NCI-H69 (cell line): ENCODE data around the gene DOCK8.
"Not testable (repeated sequence)": the region's sequence is repeated elsewhere in the genome, so short reads cannot be mapped to it uniquely, and the experiment has no call there.

Experiments
- DNase-seq: peaks from one replicate; lab custom pipeline; 2025; lab: John Stamatoyannopoulos, UW

The DOCK8 gene

DNA sequence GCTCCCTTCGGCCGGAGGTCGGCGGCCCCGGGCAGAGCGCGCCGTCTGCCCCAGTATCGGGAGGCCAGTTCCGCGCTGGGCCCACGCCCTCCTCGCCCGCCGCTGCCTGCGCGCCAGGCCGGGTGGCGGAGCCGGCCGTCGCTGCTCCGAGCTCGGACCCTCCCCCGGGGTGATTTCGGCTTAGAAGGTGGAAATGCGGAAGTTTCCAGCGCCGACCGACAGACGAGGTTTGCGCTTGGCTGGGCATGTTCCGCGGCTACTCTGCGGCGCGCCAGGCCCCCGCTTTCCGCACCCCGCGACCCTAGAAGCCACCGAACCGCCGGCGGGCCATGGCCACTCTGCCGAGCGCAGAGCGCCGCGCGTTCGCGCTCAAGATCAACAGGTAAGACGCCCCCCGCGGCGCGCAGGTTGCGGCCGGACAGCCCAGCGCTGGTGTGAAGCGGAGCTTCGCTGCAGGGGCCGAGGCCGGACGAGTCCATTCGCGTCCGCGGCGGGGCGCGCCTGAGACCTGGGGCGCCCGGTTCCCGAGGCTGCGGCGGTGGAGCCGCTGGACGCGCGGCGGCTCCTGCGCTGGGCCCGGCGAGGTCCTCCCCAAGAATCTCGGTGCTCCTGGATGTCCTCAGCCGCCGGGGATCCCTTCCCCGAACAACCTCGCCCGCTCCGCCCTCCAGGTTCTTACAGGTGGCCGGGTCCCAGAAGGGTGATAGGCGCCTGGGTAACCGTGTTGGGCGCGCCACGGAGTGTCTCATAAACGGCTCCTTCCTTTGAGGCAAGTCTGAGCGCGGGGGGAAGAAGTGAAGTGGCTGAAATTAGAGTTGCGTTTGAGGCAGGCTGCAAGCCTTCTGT, at the start of gene DOCK8:
Gene DOCK8 (plus strand): TSS at position 218 of the 846 bp plus-strand sequence. CDS start 112 bp downstream, at position 330.
- DNase-seq = peak; percentile 79

GRCh38 chr9:169757-170156, 44.9 kb upstream of the DOCK8 start:
- DNase-seq = not testable (repeated sequence)

DNA sequence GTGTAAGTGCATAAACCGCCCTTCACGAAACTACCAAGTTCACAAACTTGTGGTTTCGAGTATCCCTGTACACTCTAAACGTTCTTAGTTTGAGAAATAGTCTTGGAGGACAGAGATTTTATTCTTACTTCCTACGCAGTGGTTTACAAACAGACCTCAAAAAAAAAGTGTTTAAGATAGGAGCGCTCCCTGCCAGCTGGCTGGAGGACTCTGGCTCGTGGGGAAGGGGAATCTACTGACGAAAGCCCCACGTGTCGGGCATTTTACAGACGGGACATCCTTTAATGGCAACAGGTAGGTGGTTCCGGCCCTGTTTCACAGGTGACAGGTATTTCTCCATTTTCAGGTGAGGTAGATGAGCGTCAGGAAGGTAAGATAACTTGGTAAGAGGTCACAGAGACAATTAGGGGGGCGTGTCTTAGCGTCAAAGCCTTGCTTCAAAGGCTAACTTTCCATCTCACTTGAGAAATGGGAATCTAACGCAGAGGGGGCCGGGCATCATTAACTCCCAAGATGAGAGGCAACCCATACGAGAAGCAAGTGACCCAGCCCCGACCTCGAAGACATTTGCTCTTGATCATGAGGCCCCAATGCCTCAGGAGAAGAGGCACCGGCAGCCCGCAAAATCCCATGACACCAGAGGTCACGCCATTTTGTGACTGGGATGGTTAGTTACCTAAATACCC, 36.4 kb upstream of the DOCK8 start:
- DNase-seq = not testable (repeated sequence)

DNA sequence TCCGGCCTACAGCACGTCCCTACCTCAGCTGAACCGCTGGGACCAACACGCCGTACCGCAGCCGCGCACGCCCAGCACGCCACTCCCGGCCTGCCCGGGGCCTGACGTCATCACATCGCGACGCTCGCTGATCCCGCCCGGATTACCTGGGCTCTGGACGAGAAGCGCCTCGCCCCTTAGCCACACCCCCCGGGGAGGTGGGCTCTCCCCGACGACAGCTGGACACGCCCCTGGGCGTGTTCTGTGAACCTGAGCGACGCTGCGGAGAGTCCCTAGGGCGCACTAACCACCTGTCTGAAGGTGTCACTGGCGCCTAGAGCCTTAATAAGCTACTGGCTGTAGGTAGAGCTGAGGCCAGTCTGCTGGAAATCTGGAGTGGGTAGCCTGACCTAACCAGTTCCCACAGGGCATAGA, 35.7 kb upstream of the DOCK8 start, which contains the start of gene ZNG1A:
Gene ZNG1A (minus strand): TSS at position 87 of the 414 bp plus-strand sequence. CDS start 87 bp downstream, outside the sequence.
- peak; percentile 31 for DNase-seq

- not testable (repeated sequence) for DNase-seq
Measured at GRCh38 chr9:199601-200000, 15.1 kb upstream of the DOCK8 start.

- DNase-seq = no peak
Measured at GRCh38 chr9:206481-206880, 8.2 kb upstream of the DOCK8 start.

- DNase-seq = no peak
Measured at GRCh38 chr9:209143-209758, 5.4 kb upstream of the DOCK8 start.

DNA sequence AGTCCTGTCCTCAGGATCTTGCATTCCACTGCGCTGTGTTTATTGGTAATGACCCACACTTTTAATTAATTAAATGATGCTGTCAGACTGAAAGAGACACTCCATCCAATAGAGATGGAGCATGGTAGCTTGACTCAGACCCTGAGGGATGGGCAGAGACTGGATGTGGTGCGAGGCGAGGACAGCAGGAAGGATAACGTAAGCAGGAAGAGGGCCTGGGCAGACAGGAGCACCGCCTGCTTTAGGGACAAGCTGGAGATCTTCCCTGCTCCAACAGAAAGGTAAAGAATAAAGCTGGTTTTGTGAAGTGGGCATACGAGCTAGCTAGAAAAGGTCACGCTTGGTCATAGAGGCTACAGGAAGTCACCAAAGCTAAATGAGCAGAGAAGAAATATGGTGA, 3.6 kb upstream of the DOCK8 start:
- DNase-seq = no peak

GRCh38 chr9:211557-211956, 3.1 kb upstream of the DOCK8 start:
- DNase-seq = no peak

DNA sequence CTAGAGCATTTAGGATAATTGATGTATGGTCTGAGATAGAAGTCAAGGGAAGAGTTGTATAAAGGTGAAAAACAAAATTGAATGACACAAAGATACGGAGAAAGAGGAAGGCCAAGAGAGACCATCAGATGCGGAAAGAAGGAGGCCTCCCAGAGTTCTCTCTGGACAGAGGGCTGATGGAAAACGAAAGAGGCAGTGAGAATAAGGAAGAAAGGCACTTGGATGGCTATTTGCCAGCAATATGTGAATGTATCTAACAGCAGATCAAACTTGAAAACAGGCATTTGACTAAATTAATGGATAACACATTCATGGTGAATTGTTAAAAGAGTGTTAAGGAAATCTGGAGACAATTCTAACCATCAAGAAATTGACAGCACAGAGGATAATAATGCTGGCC, 2.4 kb upstream of the DOCK8 start:
- DNase-seq = no peak

DNA sequence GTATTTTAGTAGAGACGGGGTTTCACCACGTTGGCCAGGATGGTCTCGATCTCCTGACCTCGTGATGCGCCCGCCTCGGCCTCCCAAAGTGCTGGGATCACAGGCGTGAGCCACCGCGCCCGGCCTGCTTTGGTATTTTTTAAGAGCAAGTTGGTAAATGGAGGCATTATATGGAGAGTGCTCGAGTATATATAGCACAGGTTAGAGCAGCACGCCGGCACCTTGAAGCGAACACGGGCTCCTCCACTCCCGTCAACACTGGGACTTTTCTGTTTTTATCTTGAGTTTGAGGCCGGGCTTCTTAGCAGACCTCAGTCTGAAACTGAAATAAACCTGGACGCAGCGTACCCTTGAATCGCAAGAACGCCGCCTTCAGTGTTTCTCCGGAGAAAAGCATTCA, 764 bp upstream of the DOCK8 start:
- not testable (repeated sequence) for DNase-seq

- DNase-seq = no peak
Measured at GRCh38 chr9:214351-214647, 366 bp upstream of the DOCK8 start.

GRCh38 chr9:215631-216155, 1.0 kb downstream of the DOCK8 start:
- no peak for DNase-seq

- DNase-seq = no peak
Measured at GRCh38 chr9:216866-217265, 2.2 kb downstream of the DOCK8 start.

- DNase-seq = no peak
Measured at GRCh38 chr9:217950-218349, 3.3 kb downstream of the DOCK8 start.

GRCh38 chr9:219036-219435, 4.4 kb downstream of the DOCK8 start:
- not testable (repeated sequence) for DNase-seq

GRCh38 chr9:219670-220365, 5.2 kb downstream of the DOCK8 start:
- no peak for DNase-seq

DNA sequence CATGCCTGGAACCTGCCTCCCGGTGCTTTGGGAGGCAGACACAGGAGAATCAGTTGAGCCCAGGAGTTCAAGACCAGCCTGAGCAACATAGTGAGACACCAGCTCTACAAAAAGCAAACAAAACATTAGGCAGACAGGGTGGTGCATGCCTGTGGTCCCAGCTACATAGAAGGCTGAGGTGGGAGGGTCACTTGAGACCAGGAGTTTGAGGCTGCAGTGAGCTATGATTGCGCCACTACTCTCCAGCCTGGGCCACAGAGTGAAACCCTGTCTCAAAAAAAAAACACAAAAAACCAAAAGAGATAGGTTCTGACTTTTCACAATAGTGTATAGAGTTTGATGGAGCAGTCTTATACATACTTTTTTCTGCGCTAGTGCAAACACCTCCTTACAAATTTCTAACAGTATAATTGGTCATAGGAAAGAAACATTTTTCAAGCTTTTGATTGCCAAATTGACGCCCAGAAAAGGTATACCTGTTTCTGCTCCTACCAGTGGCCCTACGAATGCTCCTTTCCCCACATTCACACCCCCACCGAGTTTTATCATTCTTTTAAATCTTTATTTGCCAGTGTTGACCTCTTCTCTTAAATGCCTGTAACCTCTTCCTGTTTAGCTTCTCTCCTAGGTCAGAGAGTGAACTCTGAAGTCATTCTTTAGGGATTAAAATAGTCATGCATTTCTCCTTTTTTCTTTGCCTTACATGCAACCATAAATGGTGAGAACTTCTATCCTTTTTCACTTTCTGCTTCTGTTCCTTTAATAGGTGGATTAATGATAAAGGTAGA, 7.5 kb downstream of the DOCK8 start:
- DNase-seq = no peak

- no peak for DNase-seq
Measured at GRCh38 chr9:223152-223551, 8.5 kb downstream of the DOCK8 start.

GRCh38 chr9:224026-224425, 9.4 kb downstream of the DOCK8 start:
- no peak for DNase-seq
